Activated CD8-positive, alpha-beta memory T cell treated with anti-CD3 and anti-CD28 coated beads, Interleukin-2, amount 50 U/mL, for 1 hour (primary cell): ENCODE measurements around the gene ORC2.

Experiments
- DNase-seq: peaks from one replicate; pipeline ENCODE4 v3.0.0-alpha.2; 2020; ENCODE audit errors: extremely low read depth

The ORC2 gene

GRCh38 chr2:200861617-200862155 lies 101.8 kb downstream of the ORC2 start:
- no peak for DNase-seq

- DNase-seq = no peak
These were observed 103.2 kb downstream of the ORC2 start for GRCh38 chr2:200860092-200860795.
